Activated naive CD4-positive, alpha-beta T cell treated with anti-CD3 and anti-CD28 coated beads, Interleukin-2, amount 50 U/mL, for 72 hours (primary cell): ENCODE data around the gene DBR1. TPM values are rescaled to one million over a fixed set of nuclear protein-coding genes. Genes with fewer than 3 reads are reported as not detected.
A peak's percentile ranks its signal among the peaks of the same experiment; 100 is the strongest.

Experiments used
- ATAC-seq, 2 donors: fragments of 150-1000 bp; cut with Tn5 transposase; 2 replicates each; pipeline ENCODE4 v1.10.0; 2021; ENCODE audit warnings: mild to moderate bottlenecking in 2 of 2, moderate library complexity in 2 of 2
- DNase-seq, 2 donors: peaks; one replicate each; pipeline ENCODE4 v3.0.0; 2021 to 2022; ENCODE audit warnings: low spot score in 2 of 2
- H3K27ac Mint-ChIP-seq, 2 donors: one replicate each; pipeline ENCODE4 v1.8.0; 2022; ENCODE audit warnings: mild to moderate bottlenecking in 2 of 2, mixed read lengths in 2 of 2
- H3K36me3 Mint-ChIP-seq, 2 donors: one replicate each; pipeline ENCODE4 v1.8.0; 2022; ENCODE audit warnings: mixed read lengths in 2 of 2
- H3K9me3 Mint-ChIP-seq, 2 donors: one replicate each; pipeline ENCODE4 v1.8.0; 2022; ENCODE audit warnings: mixed read lengths in 2 of 2
- total RNA-seq, 2 donors: library from RNA; stranded (reverse); gene quantifications; one replicate each; pipeline ENCODE4 v1.2.3, GENCODE V29; 2022

DBR1 gene
- total RNA-seq, 2 donors from 2014 or later = 22.0 to 29.2 TPM

DNA sequence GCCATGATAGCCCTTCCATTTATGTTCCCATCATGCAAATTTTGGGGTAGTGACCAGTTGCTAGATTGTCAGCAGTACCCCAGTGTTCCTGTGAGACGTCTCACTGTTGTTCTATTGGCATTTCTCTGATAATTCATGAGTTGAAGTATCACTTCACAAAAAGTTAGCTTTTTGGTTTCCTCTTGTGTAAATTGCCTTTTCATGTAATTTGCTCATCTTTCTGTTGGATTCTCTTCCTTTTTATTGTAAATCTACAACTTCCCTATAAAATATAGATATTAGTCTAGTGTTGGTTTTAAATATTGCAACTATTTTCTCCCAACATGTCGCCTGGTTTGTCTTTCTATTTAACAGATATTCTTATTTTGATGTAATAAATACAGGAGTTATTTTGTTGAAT, 35.0 kb downstream of the DBR1 start:
- H3K36me3 Mint-ChIP-seq = no peaks in the 10 kb centered on the region
- H3K27ac Mint-ChIP-seq = no peak overlapping the region
- no peaks in the 10 kb centered on the region for H3K9me3 Mint-ChIP-seq
- DNase-seq (no peak), ATAC-seq (no peak)

- ATAC-seq (no peak), DNase-seq (no peak)
- Mint-ChIP-seq H3K36me3 (no peaks in the 10 kb centered on the region), H3K9me3 (no peaks in the 10 kb centered on the region), H3K27ac (no peak overlapping the region)
Observed at GRCh38 chr3:138137861-138138260, 36.9 kb downstream of the DBR1 start.

DNA sequence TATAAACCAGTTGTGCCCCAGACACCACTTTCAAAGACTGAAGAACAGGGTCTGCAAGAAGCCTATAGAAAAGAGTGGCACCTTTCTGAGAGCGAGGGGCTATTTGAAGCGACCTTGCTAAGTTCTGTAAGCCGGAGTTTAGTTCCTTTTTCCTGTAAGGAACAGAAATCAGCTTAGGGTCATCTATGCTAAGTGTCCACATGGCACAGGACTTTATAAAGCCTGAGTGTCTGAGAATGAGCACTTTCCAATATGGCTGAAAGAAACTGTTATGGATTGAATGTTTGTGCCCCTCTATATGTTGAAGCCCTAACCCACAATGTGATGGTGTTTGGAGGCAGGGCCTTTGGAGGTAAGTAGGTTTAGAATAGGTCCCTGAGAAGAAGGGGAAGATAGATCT, 38.5 kb downstream of the DBR1 start:
- Mint-ChIP-seq H3K27ac (no peak overlapping the region), H3K36me3 (no peaks in the 10 kb centered on the region), H3K9me3 (no peaks in the 10 kb centered on the region)
- DNase-seq = no peak
- ATAC-seq = no peak

DNA sequence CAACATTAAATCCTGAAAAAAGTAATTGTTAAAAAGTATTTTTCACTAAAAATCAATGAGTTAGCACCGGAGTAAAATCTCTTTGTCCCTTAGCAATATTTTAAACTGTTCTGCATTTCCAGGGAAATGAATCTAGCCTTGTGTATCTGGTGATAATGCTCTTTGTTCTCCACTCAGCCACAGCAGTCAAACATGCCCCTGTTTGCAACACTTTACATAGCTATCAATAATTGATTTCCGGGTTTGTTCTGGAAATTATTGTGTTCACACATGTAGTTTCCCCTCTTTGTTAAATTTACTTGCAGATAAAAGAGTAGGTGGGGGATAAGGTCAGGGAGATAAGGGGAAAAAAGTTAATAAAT, 38.9 kb downstream of the DBR1 start:
- Mint-ChIP-seq H3K36me3 (no peaks in the 10 kb centered on the region), H3K9me3 (no peaks in the 10 kb centered on the region), H3K27ac (no peak overlapping the region)
- DNase-seq (no peak), ATAC-seq (no peak)

- Mint-ChIP-seq H3K9me3 (no peaks in the 10 kb centered on the region), H3K36me3 (no peaks in the 10 kb centered on the region), H3K27ac (no peak overlapping the region)
- DNase-seq (no peak), ATAC-seq (no peak)
Observed at GRCh38 chr3:138135146-138135832, 39.4 kb downstream of the DBR1 start.

GRCh38 chr3:138132239-138132638, 42.5 kb downstream of the DBR1 start, which contains the start of gene A4GNT:
TSS of gene A4GNT (minus strand) at chr3:138132390. CDS start at chr3:138131256, 1,134 bp downstream.
- no peaks in the 10 kb centered on the region for H3K36me3 Mint-ChIP-seq
- no peak within 1 kb of the TSS for H3K27ac Mint-ChIP-seq
- no peak for ATAC-seq

DNA sequence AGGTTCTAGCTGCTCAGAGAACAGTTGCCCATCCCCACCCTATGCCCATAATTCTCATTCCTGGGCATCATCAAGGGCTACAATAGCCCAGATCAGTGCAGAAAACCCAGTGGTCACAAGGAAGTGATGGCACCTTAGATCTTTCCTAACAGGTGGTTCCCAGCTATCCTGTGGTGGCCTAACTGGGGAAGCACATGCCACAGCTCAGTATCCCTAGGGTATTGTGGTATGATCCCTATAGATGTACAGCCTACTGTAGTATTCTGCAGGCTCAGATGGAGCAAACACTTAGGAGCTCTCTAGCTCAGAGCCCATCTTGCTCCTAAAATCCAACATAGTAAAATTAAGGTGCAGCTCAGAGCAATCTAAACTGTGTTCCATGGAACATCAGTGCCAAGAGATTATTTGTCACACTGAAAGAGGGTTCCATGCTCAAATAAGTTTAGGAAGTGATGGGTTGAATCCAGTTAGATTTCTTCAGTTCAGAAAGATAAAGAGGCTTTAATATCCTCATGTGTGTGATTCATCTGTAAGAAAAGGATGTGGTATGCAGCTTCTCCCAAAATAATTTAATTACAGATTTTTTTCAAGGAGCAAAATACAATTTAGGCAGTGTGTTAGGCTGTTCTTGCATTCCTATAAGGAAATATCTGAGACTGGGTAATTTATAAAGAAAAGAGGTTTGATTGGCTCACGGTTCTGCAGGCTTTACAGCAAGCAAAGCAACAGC, 46.9 kb downstream of the DBR1 start:
- Mint-ChIP-seq H3K36me3 (no peaks in the 10 kb centered on the region), H3K9me3 (no peaks in the 10 kb centered on the region), H3K27ac (no peak overlapping the region)
- DNase-seq = no peak
- no peak for ATAC-seq

More at GRCh38 chr3:138132239-138132638, 42.5 kb downstream of the DBR1 start, which contains the start of gene A4GNT:
- DNase-seq = no peak
- H3K9me3 Mint-ChIP-seq = no peaks in the 10 kb centered on the region

DNA sequence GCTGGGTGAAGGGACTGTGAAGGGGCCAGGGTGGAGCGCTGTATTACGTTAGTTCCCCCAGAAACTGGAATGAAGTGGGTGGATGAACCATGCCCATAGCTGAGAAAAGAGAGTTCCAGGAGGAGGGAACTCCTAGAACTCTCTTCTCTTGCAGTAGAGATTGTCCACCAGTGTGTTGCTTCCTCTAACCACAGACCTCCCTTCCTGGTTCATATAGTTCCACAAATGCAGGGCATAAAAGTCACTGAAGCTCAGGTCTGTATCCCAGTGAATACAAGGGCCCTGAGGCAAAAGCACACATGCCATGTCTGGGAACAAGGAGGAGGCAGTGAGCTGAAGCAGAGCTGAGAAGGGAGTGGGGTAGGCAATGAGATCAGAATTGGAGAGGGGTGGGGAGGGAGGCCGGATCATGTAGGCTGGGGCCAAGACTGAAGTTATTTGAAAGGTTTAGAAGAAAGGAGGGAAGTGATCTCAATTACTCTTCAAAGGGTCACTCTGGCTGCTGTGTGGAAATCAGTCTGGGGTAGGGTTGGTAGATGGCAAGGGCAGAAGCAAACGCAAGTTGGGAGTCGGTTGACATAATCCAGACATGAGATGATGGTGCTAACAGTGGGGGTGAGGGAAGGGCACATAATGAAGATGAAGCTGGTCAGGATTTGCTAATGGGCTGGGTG, 49.0 kb downstream of the DBR1 start:
- ATAC-seq (no peak), DNase-seq (no peak)
- H3K27ac Mint-ChIP-seq = no peak overlapping the region
- no peaks in the 10 kb centered on the region for H3K9me3 Mint-ChIP-seq
- H3K36me3 Mint-ChIP-seq = no peaks in the 10 kb centered on the region

GRCh38 chr3:138124706-138125355, 49.9 kb downstream of the DBR1 start:
- no peak overlapping the region for H3K27ac Mint-ChIP-seq
- DNase-seq (no peak), ATAC-seq (peak in 1 of 2 donors; percentile 51)
- H3K36me3 Mint-ChIP-seq = no peaks in the 10 kb centered on the region
- no peaks in the 10 kb centered on the region for H3K9me3 Mint-ChIP-seq

DNA sequence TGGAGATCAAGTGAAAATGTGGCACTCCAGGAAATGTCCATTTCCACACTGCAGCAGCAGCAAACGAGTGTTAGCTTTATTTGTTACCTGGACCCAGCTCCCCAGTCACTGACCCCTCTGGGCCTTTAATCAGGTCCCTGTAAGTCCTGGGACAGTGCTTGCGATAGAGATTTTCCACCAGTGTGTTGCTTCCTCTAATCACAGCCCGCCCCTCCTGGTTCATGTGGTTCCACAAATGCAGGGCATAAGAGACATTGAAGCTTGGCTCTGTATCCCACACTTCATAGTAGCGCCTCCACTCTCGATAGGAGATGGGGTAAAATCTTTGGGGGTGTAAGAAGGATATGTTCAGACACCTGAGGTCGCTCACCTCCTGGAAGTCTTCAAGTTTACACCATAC, 50.5 kb downstream of the DBR1 start:
- no peaks in the 10 kb centered on the region for H3K36me3 Mint-ChIP-seq
- DNase-seq (no peak), ATAC-seq (no peak)
- no peak overlapping the region for H3K27ac Mint-ChIP-seq
- no peaks in the 10 kb centered on the region for H3K9me3 Mint-ChIP-seq

DNA sequence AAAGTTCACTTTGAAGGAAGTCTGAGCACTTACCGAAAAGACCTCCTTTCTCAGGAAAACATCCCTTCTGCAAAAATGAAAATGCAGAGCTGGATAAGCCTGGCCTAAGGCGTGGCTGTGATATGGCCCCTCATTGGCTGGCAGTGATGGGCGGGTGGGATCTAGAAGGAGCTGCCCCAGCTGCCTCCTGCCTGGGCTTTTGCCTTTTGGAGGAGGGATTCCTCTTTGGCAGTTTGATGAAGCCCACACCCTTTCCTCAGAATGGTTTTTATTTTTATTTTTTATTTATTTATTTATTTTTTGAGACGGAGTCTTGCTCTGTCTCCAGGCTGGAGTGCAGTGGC, 55.3 kb downstream of the DBR1 start:
- H3K36me3 Mint-ChIP-seq = no peaks in the 10 kb centered on the region
- no peaks in the 10 kb centered on the region for H3K9me3 Mint-ChIP-seq
- ATAC-seq (no peak), DNase-seq (no peak)
- H3K27ac Mint-ChIP-seq = no peak overlapping the region

- ATAC-seq (peak; percentile 67 to 79), DNase-seq (peak in 1 of 2 donors; percentile 69)
- H3K27ac Mint-ChIP-seq = no peak overlapping the region
Observed at GRCh38 chr3:138118612-138119422, 55.9 kb downstream of the DBR1 start.

GRCh38 chr3:138114988-138115971, 59.4 kb downstream of the DBR1 start, which contains the start of gene DZIP1L:
TSS of gene DZIP1L (minus strand) at chr3:138115608. CDS start at chr3:138103971, 11,637 bp downstream.
- H3K27ac Mint-ChIP-seq = no peak within 1 kb of the TSS
- DNase-seq (peak in 1 of 2 donors; percentile 53), ATAC-seq (peak; percentile 87 to 90)
- H3K9me3 Mint-ChIP-seq = no peaks in the 10 kb centered on the region
- no peaks in the 10 kb centered on the region for H3K36me3 Mint-ChIP-seq

More at GRCh38 chr3:138118612-138119422, 55.9 kb downstream of the DBR1 start:
- Mint-ChIP-seq H3K9me3 (no peaks in the 10 kb centered on the region), H3K36me3 (no peaks in the 10 kb centered on the region)

- no peaks in the 10 kb centered on the region for H3K9me3 Mint-ChIP-seq
- no peaks in the 10 kb centered on the region for H3K36me3 Mint-ChIP-seq
- DNase-seq (no peak), ATAC-seq (no peak)
- H3K27ac Mint-ChIP-seq = no peak overlapping the region
Observed at GRCh38 chr3:138114431-138114918, 60.2 kb downstream of the DBR1 start.

DNA sequence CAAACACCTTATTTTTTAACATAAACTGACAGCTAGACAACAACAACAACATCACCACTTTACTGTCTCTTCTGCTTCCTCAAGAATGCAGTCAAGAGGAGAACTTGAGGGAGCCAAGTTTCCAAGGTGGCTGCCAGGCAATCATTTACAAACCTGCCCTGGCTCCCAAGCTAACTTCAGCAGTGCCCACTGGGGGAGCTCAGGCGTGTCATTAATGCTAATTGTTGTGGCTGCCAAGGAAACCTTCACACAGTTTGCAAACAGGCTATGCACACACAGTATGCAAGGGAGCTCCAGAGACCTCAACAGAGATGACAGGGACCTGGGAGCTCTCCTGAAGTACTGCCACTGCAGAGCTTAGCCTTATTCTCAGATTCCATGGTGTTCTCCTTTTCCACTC, 61.4 kb downstream of the DBR1 start:
- DNase-seq (no peak), ATAC-seq (no peak)
- Mint-ChIP-seq H3K36me3 (no peaks in the 10 kb centered on the region), H3K27ac (no peak overlapping the region), H3K9me3 (no peaks in the 10 kb centered on the region)
